AG09319 (cell line): ENCODE data around the gene XRCC3.

Experiments
- DNase-seq: peaks from one replicate; pipeline ENCODE4 v3.0.0-alpha.2; 2010; ENCODE audit warnings: low read depth; ENCODE audit errors: extremely low read depth
- CTCF ChIP-seq: IDR thresholded peaks from 2 replicates; pipeline ENCODE4 v1.5.1; 2011; ENCODE audit warnings: low read depth, mild to moderate bottlenecking, inconsistent platforms, low read length, moderate library complexity

XRCC3 gene

GRCh38 chr14:103716091-103716801, 995 bp upstream of the XRCC3 start:
- no peak for TF ChIP-seq CTCF

GRCh38 chr14:103714063-103714724, 1.1 kb downstream of the XRCC3 start:
- no peak for DNase-seq
- no peak for TF ChIP-seq CTCF

More at GRCh38 chr14:103716091-103716801, 995 bp upstream of the XRCC3 start:
- no peak for DNase-seq

GRCh38 chr14:103713304-103714062, 1.8 kb downstream of the XRCC3 start:
- DNase-seq: no peak
- TF ChIP-seq CTCF: no peak

- no peak for TF ChIP-seq CTCF
- DNase-seq: no peak
Observed at GRCh38 chr14:103712633-103713247, 2.5 kb downstream of the XRCC3 start.

- no peak for DNase-seq
- no peak for TF ChIP-seq CTCF
Observed at GRCh38 chr14:103711516-103712431, 3.5 kb downstream of the XRCC3 start.

- DNase-seq: no peak
Observed at GRCh38 chr14:103710771-103711377, 4.4 kb downstream of the XRCC3 start.

More at GRCh38 chr14:103710771-103711377, 4.4 kb downstream of the XRCC3 start:
- TF ChIP-seq CTCF: no peak
